Natural killer cell (primary cell): ENCODE results near the gene UGT1A9. TPM values are rescaled to one million over a fixed set of nuclear protein-coding genes. Genes with fewer than 3 reads are reported as not detected.
"Not testable (repeated sequence)": the region's sequence is repeated elsewhere in the genome, so short reads cannot be mapped to it uniquely, and the experiment has no call there.

ENCODE experiments used
- ATAC-seq, 3 donors: fragments of 150-1000 bp in 2 of 3; fragments of 200-7000 bp in 1 of 3; cut with Tn5 transposase; 1 replicate in 1 of 3; 2 replicates in 2 of 3; pipeline ENCODE4 v1.10.0; 2021; ENCODE audit warnings: mild to moderate bottlenecking in 2 of 3, moderate library complexity in 2 of 3
- DNase-seq, 2 donors: peaks; one replicate each; pipeline versions ENCODE4 v3.0.0 to v3.0.0-alpha.2; 2013 to 2021; ENCODE audit warnings: mixed read lengths in 1 of 2
- H3K27ac ChIP-seq: one replicate; pipeline ENCODE4 v1.5.1; 2013; ENCODE audit warnings: mild to moderate bottlenecking, low read length
- H3K27me3 ChIP-seq: one replicate; pipeline ENCODE4 v1.6.1; 2013; ENCODE audit warnings: low read length; ENCODE audit not compliant: control insufficient read depth, insufficient read depth
- H3K36me3 ChIP-seq: one replicate; pipeline ENCODE4 v1.6.1; 2013; ENCODE audit warnings: low read length; ENCODE audit not compliant: control insufficient read depth, insufficient read depth
- H3K4me1 ChIP-seq: one replicate; pipeline ENCODE4 v1.6.1; 2013; ENCODE audit warnings: low read length; ENCODE audit not compliant: control insufficient read depth, insufficient read depth
- H3K4me3 ChIP-seq: one replicate; pipeline ENCODE4 v1.5.1; 2013; ENCODE audit warnings: low read length
- H3K9me3 ChIP-seq: one replicate; pipeline ENCODE4 v1.6.1; 2013; ENCODE audit warnings: low read length; ENCODE audit not compliant: control insufficient read depth, insufficient read depth
- H3K27ac Mint-ChIP-seq, 2 donors: one replicate each; pipeline ENCODE4 v1.8.0; 2022; ENCODE audit warnings: mild to moderate bottlenecking in 2 of 2, mixed read lengths in 2 of 2, moderate library complexity in 1 of 2
- H3K27me3 Mint-ChIP-seq, 2 donors: one replicate each; pipeline ENCODE4 v1.8.0; 2022; ENCODE audit warnings: low read depth in 2 of 2, mixed read lengths in 2 of 2
- H3K36me3 Mint-ChIP-seq: one replicate; pipeline ENCODE4 v1.8.0; 2022; ENCODE audit warnings: mixed read lengths
- H3K4me1 Mint-ChIP-seq, 2 donors: one replicate each; pipeline ENCODE4 v1.8.0; 2022; ENCODE audit warnings: mixed read lengths in 2 of 2
- H3K4me3 Mint-ChIP-seq: one replicate; pipeline ENCODE4 v1.8.0; 2022; ENCODE audit warnings: mild to moderate bottlenecking, moderate library complexity, mixed read lengths
- H3K9me3 Mint-ChIP-seq, 2 donors: one replicate each; pipeline ENCODE4 v1.8.0; 2022; ENCODE audit warnings: mixed read lengths in 2 of 2
- CTCF ChIP-seq: fragments of 200-600 bp; IDR thresholded peaks from one replicate; pipeline ENCODE4 v1.8.0; 2022; ENCODE audit warnings: antibody characterized with exemption
- WGBS: methylation state at CpG from one replicate; pipeline ENCODE4 v1.1.7; 2013; ENCODE audit warnings: missing lambda C conversion rate; ENCODE audit not compliant: insufficient coverage; 5-methylcytosine and 5-hydroxymethylcytosine counted together
- intact Hi-C: fragments of 100-400 bp; cut with micrococcal nuclease; formaldehyde crosslinking; loops from one replicate; pipeline ENCODE4 v1.14.2; 2022
- total RNA-seq, 4 donors: library from RNA; stranded (reverse); fragments of 120-200 nt in 1 of 4; gene quantifications; one replicate each; pipeline versions ENCODE4 v1.2.3 to v1.2.4, GENCODE V29; 2013 to 2022

The UGT1A9 gene
- total RNA-seq, 3 donors from 2014 or later (not counting 1 experiment from before 2014, with no cell fraction given): not detected

- TF ChIP-seq CTCF: no peak
- Mint-ChIP-seq H3K27me3 (peaks cover 22 to 52% of the 10 kb centered on the region in 2 donors), H3K4me3 (no peak within 1 kb of the TSS), H3K9me3 (no peaks in the 10 kb centered on the region), H3K4me1 (no peaks in the 10 kb centered on the region), H3K36me3 (no peaks in the 10 kb centered on the region), H3K27ac (no peak within 1 kb of the TSS)
- DNase-seq: no peak
- no peak for ATAC-seq
- no peak within 1 kb of the TSS for H3K4me3 ChIP-seq
- no peaks in the 10 kb centered on the region for H3K27me3 ChIP-seq
- H3K36me3 ChIP-seq: no peaks in the 10 kb centered on the region
- WGBS: 87% methylated on average over 8 of the region's 8 CpGs
- no peaks in the 10 kb centered on the region for H3K4me1 ChIP-seq
- no peaks in the 10 kb centered on the region for H3K9me3 ChIP-seq
- intact Hi-C loops: no loop called here
- no peak within 1 kb of the TSS for H3K27ac ChIP-seq
Measured at GRCh38 chr2:233728723-233729301, 57.1 kb downstream of the UGT1A9 start, which contains the start of gene UGT1A3. Gene UGT1A3 (plus strand): TSS chr2:233729042. CDS start chr2:233729127, 85 bp downstream.

- H3K4me1 ChIP-seq, H3K36me3 ChIP-seq, H3K4me3 ChIP-seq, H3K36me3 Mint-ChIP-seq, H3K9me3 Mint-ChIP-seq, H3K4me3 Mint-ChIP-seq, DNase-seq, ATAC-seq, H3K27me3 ChIP-seq, H3K27ac Mint-ChIP-seq, H3K27ac ChIP-seq, intact Hi-C loops, H3K9me3 ChIP-seq, H3K4me1 Mint-ChIP-seq: not testable (repeated sequence)
- WGBS: 90% methylated on average over 13 of the region's 14 CpGs
- H3K27me3 Mint-ChIP-seq: peaks cover 39 to 42% of the 10 kb centered on the region in 2 donors
Measured at GRCh38 chr2:233736868-233737653, 65.4 kb downstream of the UGT1A9 start.

GRCh38 chr2:233740870-233741269, 69.2 kb downstream of the UGT1A9 start:
- no peak overlapping the region for H3K4me3 Mint-ChIP-seq
- no peaks in the 10 kb centered on the region for H3K36me3 Mint-ChIP-seq
- 52% methylated on average over 2 of the region's 2 CpGs for WGBS
- H3K9me3 Mint-ChIP-seq: no peaks in the 10 kb centered on the region
- Histone ChIP-seq H3K27me3 (no peaks in the 10 kb centered on the region), H3K9me3 (no peaks in the 10 kb centered on the region), H3K27ac (no peak overlapping the region), H3K4me1 (no peaks in the 10 kb centered on the region), H3K4me3 (no peak overlapping the region), H3K36me3 (no peaks in the 10 kb centered on the region)
- no peaks in the 10 kb centered on the region for H3K4me1 Mint-ChIP-seq
- intact Hi-C loops: no loop called here
- H3K27me3 Mint-ChIP-seq: peaks cover 30 to 36% of the 10 kb centered on the region in 2 donors
- TF ChIP-seq CTCF: no peak
- no peak overlapping the region for H3K27ac Mint-ChIP-seq
- DNase-seq (no peak), ATAC-seq (no peak)

- H3K4me3 Mint-ChIP-seq: no peak overlapping the region
- H3K27ac Mint-ChIP-seq: no peak overlapping the region
- Histone ChIP-seq H3K36me3 (no peaks in the 10 kb centered on the region), H3K27me3 (no peaks in the 10 kb centered on the region), H3K4me3 (no peak overlapping the region), H3K27ac (no peak overlapping the region), H3K4me1 (no peaks in the 10 kb centered on the region), H3K9me3 (no peaks in the 10 kb centered on the region)
- DNase-seq (no peak), ATAC-seq (no peak)
- H3K4me1 Mint-ChIP-seq: no peaks in the 10 kb centered on the region
- no peaks in the 10 kb centered on the region for H3K36me3 Mint-ChIP-seq
- intact Hi-C loops: no loop called here
- H3K9me3 Mint-ChIP-seq: no peaks in the 10 kb centered on the region
- TF ChIP-seq CTCF: no peak
- 94% methylated on average over 43 of the region's 46 CpGs for WGBS
- peaks cover 24 to 46% of the 10 kb centered on the region in 2 donors for H3K27me3 Mint-ChIP-seq
Measured at GRCh38 chr2:233743464-233744259, 72.0 kb downstream of the UGT1A9 start.
